Left kidney (tissue), 2 donors: Measurements from ENCODE around the gene GNPTG. TPM values are rescaled to one million over a fixed set of nuclear protein-coding genes. Genes with fewer than 3 reads are reported as not detected.
A peak's percentile ranks its signal among the peaks of the same experiment; 100 is the strongest.

Source experiments
- DNase-seq: peaks from one replicate; pipeline ENCODE4 v3.0.0-alpha.2; 2013
- polyA plus RNA-seq: library from polyadenylated mRNA; unstranded; fragments of 120-200 nt; gene quantifications from one replicate; pipeline ENCODE4 v1.2.1, GENCODE V29; 2013; ENCODE audit not compliant: insufficient read length

Gene GNPTG
- polyA plus RNA-seq, 1 donor: 55.3 TPM

- DNase-seq: no peak
These were observed 15.9 kb downstream of the GNPTG start for GRCh38 chr16:1367486-1368174.

- DNase-seq: no peak
These were observed 19.6 kb downstream of the GNPTG start for GRCh38 chr16:1371054-1371978.

GRCh38 chr16:1372292-1372950 is 20.7 kb downstream of the GNPTG start:
- no peak for DNase-seq

GRCh38 chr16:1374418-1375297 is 22.9 kb downstream of the GNPTG start:
- DNase-seq: no peak

- no peak for DNase-seq
These were observed 23.5 kb downstream of the GNPTG start for GRCh38 chr16:1375298-1375640.

GRCh38 chr16:1375741-1376410 is 24.1 kb downstream of the GNPTG start:
- DNase-seq: no peak

- no peak for DNase-seq
These were observed 25.8 kb downstream of the GNPTG start for GRCh38 chr16:1377406-1378010.

- DNase-seq: no peak
These were observed 26.5 kb downstream of the GNPTG start for GRCh38 chr16:1378087-1378803.

- peak; percentile 5 for DNase-seq
These were observed 27.1 kb downstream of the GNPTG start for GRCh38 chr16:1378804-1379303.

GRCh38 chr16:1379304-1380076 is 27.8 kb downstream of the GNPTG start:
- peak; percentile 29 for DNase-seq

GRCh38 chr16:1380195-1380594 is 28.5 kb downstream of the GNPTG start:
- DNase-seq: no peak

- no peak for DNase-seq
These were observed 30.1 kb downstream of the GNPTG start for GRCh38 chr16:1381612-1382406.

- no peak for DNase-seq
These were observed 31.8 kb downstream of the GNPTG start for GRCh38 chr16:1383556-1383955.

- no peak for DNase-seq
These were observed 33.5 kb downstream of the GNPTG start for GRCh38 chr16:1385232-1385631.

- DNase-seq: no peak
These were observed 35.6 kb downstream of the GNPTG start for GRCh38 chr16:1387331-1387730.

GRCh38 chr16:1389762-1390161 is 38.0 kb downstream of the GNPTG start:
- DNase-seq: no peak

- DNase-seq: no peak
These were observed 38.6 kb downstream of the GNPTG start for GRCh38 chr16:1390239-1390779.

GRCh38 chr16:1392826-1393225 is 41.1 kb downstream of the GNPTG start:
- no peak for DNase-seq
